Body of pancreas (tissue), 4 donors: Measurements from ENCODE around the gene TFEC. TPM values are rescaled to one million over a fixed set of nuclear protein-coding genes. Genes with fewer than 3 reads are reported as not detected.

ENCODE experiments used
- ATAC-seq: fragments of 150-250 bp; one replicate; pipeline ENCODE4 v1.9.1; 2016
- DNase-seq, 4 donors: peaks; one replicate each; pipeline ENCODE4 v3.0.0-alpha.2; 2019
- H3K27ac ChIP-seq, 4 donors: fragments of 200-600 bp; sonication (generic); 1 replicate in 3 of 4; 2 replicates in 1 of 4; pipeline versions ENCODE4 v1.5.1 to v1.6.1; 2016 to 2019; ENCODE audit warnings: mild to moderate bottlenecking in 1 of 4, mixed read lengths in 1 of 4, moderate library complexity in 1 of 4
- H3K27me3 ChIP-seq, 2 donors: fragments of 200-600 bp; sonication (generic); one replicate each; pipeline ENCODE4 v1.6.0; 2016; ENCODE audit warnings: mild to moderate bottlenecking in 1 of 2
- H3K36me3 ChIP-seq, 2 donors: fragments of 200-600 bp; sonication (generic); replicated peaks in 1 of 2; 2 replicates each; pipeline ENCODE4 v1.5.1; 2016; ENCODE audit warnings: low read depth in 2 of 2; ENCODE audit not compliant: insufficient read depth in 1 of 2
- H3K4me1 ChIP-seq: fragments of 200-600 bp; sonication (generic); one replicate; pipeline ENCODE4 v1.6.0; 2016
- H3K4me3 ChIP-seq, 2 donors: fragments of 200-600 bp; sonication (generic); 1 replicate in 1 of 2; 2 replicates in 1 of 2; pipeline ENCODE4 v1.5.1; 2016 to 2019
- H3K9me3 ChIP-seq, 3 donors: fragments of 200-600 bp; sonication (generic); 1 replicate in 2 of 3; 2 replicates in 1 of 3; pipeline ENCODE4 v1.5.1; 2016
- CTCF ChIP-seq, 7 experiments: fragments of 450-650 bp in 4 of 7; fragments of 200-600 bp in 3 of 7; sonication (generic) in 3 of 7; IDR thresholded peaks; one replicate each; pipeline ENCODE4 v1.5.1; 2016 to 2019; ENCODE audit warnings: antibody characterized with exemption in 7 of 7
- POLR2A ChIP-seq, 3 donors: fragments of 450-650 bp; IDR thresholded peaks; one replicate each; pipeline ENCODE4 v1.6.1; 2016; ENCODE audit warnings: antibody characterized with exemption in 3 of 3, mild to moderate bottlenecking in 2 of 3
- WGBS, 2 donors: methylation state at CpG; one replicate each; pipeline ENCODE4 v1.1.5; 2017; 5-methylcytosine and 5-hydroxymethylcytosine counted together
- intact Hi-C: fragments of 100-400 bp; cut with DNase I; formaldehyde crosslinking; loops from one replicate; pipeline ENCODE4 v1.15.1; 2023
- total RNA-seq, 2 donors: library from RNA; depleted of rRNA; stranded (reverse); fragments of >200 nt; gene quantifications; one replicate each; pipeline ENCODE4 v1.1.0, GENCODE V29; 2016

TFEC gene
- total RNA-seq, 2 donors from 2014 or later = 0.33 to 2.3 TPM

DNA sequence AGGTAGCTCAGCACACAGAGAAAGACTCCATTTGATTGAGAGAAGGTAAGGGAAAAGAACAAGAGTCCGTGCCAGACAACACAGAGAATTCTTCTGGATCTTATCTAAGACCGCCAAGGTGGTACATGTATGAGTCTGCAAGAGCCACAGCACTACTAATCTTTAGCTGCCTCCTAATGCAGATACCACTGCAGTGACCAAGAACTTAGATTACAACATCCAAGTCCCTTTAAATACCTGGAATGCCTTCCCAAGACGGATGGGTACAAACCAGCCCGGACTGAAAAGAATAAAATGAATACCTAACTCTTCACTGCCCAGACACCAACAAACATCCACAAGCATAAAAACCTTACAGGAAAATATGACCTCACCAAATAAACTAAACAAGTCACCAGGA, 33.3 kb downstream of the TFEC start:
- no peak for ATAC-seq
- Histone ChIP-seq H3K9me3 (no peaks in the 10 kb centered on the region), H3K27me3 (no peaks in the 10 kb centered on the region), H3K27ac (no peak overlapping the region), H3K4me3 (no peak overlapping the region), H3K36me3 (no peaks in the 10 kb centered on the region), H3K4me1 (no peaks in the 10 kb centered on the region)
- 78 to 90% methylated on average over 4 of the region's 4 CpGs for WGBS, 2 donors
- no peak for DNase-seq
- intact Hi-C loops = no loop called here
- TF ChIP-seq CTCF (IDR thresholded peaks at IDR 0.05) = no peak
- no peak for TF ChIP-seq POLR2A (IDR thresholded peaks at IDR 0.05)

- TF ChIP-seq CTCF (IDR thresholded peaks at IDR 0.05) = no peak
- TF ChIP-seq POLR2A (IDR thresholded peaks at IDR 0.05) = no peak
- intact Hi-C loops = no loop called here
- no peaks in the 10 kb centered on the region for H3K27me3 ChIP-seq
- no peak for DNase-seq
- no peaks in the 10 kb centered on the region for H3K9me3 ChIP-seq
- no peaks in the 10 kb centered on the region for H3K4me1 ChIP-seq
- WGBS, 2 donors = 87 to 91% methylated on average over 6 of the region's 6 CpGs
- no peak overlapping the region for H3K27ac ChIP-seq
- ATAC-seq = no peak
- no peak overlapping the region for H3K4me3 ChIP-seq
- no peaks in the 10 kb centered on the region for H3K36me3 ChIP-seq
Observed at GRCh38 chr7:115995701-115996100, 34.9 kb downstream of the TFEC start.

DNA sequence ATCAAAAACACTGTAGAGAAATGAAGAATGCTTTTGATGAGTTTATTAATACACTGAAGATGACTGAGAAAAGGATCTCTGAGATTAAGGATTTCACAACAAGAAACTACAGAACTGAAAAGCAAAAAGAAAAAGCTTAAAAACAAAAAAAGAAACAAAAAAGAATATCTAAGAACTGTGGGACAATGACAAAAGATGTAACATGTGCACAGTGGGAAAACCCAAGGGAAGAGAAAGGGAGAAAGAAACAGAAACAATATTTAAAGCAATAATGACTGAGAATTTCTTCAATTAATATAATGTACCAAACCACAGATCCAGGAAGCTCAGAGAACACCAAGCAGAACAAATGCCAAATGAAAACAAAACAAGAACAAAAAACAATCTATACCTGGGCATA, 42.2 kb downstream of the TFEC start:
- Histone ChIP-seq H3K27me3 (no peaks in the 10 kb centered on the region), H3K4me1 (no peaks in the 10 kb centered on the region), H3K36me3 (no peaks in the 10 kb centered on the region), H3K27ac (no peak overlapping the region), H3K9me3 (no peaks in the 10 kb centered on the region), H3K4me3 (no peak overlapping the region)
- TF ChIP-seq POLR2A (IDR thresholded peaks at IDR 0.05) = no peak
- no peak for TF ChIP-seq CTCF (IDR thresholded peaks at IDR 0.05)
- ATAC-seq (no peak), DNase-seq (no peak)
- intact Hi-C loops = no loop called here

DNA sequence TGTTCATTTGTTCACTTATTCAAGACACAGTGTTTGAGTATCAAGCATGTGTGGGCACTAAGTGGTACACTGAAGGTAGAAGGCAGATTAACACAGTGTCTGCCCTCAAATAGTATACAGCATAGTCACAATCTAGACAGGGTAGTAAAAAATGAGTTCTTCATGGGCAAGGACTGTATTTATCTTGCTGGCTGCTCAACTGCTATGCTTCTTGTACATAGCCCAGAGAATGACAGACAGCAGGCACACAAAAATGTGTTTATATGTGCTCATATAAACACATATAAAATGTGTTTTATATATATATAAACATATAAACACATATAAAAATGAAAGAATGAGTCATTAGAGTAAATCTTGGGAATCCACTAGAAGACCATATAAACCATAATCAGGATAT, 43.1 kb downstream of the TFEC start:
- intact Hi-C loops = no loop called here

More for the DNA sequence above, 43.1 kb downstream of the TFEC start:
- Histone ChIP-seq H3K36me3 (no peaks in the 10 kb centered on the region), H3K9me3 (no peaks in the 10 kb centered on the region), H3K27ac (no peak overlapping the region), H3K27me3 (no peaks in the 10 kb centered on the region), H3K4me3 (no peak overlapping the region), H3K4me1 (no peaks in the 10 kb centered on the region)
- DNase-seq (no peak), ATAC-seq (no peak)
- TF ChIP-seq CTCF (IDR thresholded peaks at IDR 0.05) (no peak), POLR2A (IDR thresholded peaks at IDR 0.05) (no peak)
